Endothelial cell of umbilical vein (primary cell): ENCODE measurements around the gene NUDT9. TPM values are rescaled to one million over a fixed set of nuclear protein-coding genes. Genes with fewer than 3 reads are reported as not detected.
"Not testable (repeated sequence)": the region's sequence is repeated elsewhere in the genome, so short reads cannot be mapped to it uniquely, and the experiment has no call there.

ENCODE experiments used
- BruUV-seq: library from RNA; stranded (reverse); fragments of 400-500 nt; replicated peaks from 2 replicates; lab custom pipeline; 2021; lab: Mats Ljungman, UMichigan
- CTCF ChIA-PET: fragments of 300-600, 350-600 bp; sonication (Branson Sonifier 250); formaldehyde crosslinking; loops from one replicate; lab custom pipeline; 2021; ENCODE audit warnings: antibody characterized with exemption, inconsistent platforms; lab: Charles Lee
- POLR2A ChIA-PET: fragments of 300-600, 350-600 bp; sonication (Branson Sonifier 250); formaldehyde crosslinking; loops from one replicate; lab custom pipeline; 2021; ENCODE audit warnings: antibody characterized with exemption, inconsistent platforms; lab: Charles Lee
- DNase-seq: peaks from one replicate; pipeline ENCODE4 v3.0.0-alpha.2; 2011; ENCODE audit warnings: low read depth, low spot score
- FAIRE-seq: peaks from 2 replicates; lab custom pipeline; 2011; peaks lifted over from hg19 to GRCh38; lab: Jason Lieb, UNC
- H2AFZ ChIP-seq: 2 replicates; pipeline ENCODE4 v1.6.0; 2012; ENCODE audit warnings: low read depth, low read length, control low read depth, inconsistent platforms
- H3K27ac ChIP-seq: 2 replicates; pipeline ENCODE4 v1.5.1; 2011; ENCODE audit warnings: low read depth, mild to moderate bottlenecking, control low read depth, low read length, moderate library complexity; ENCODE audit not compliant: insufficient read depth
- H3K27me3 ChIP-seq, 2 experiments: 2 replicates each; pipeline versions ENCODE4 v1.6.0 to v1.6.1; 2011; ENCODE audit warnings: low read length in 2 of 2, mixed read lengths in 1 of 2; ENCODE audit not compliant: control insufficient read depth in 2 of 2, insufficient read depth in 2 of 2
- H3K36me3 ChIP-seq, 2 experiments: 2 replicates in 1 of 2; 3 replicates in 1 of 2; pipeline ENCODE4 v1.5.1; 2011; ENCODE audit warnings: low read length in 2 of 2, mild to moderate bottlenecking in 1 of 2, moderate library complexity in 1 of 2; ENCODE audit not compliant: control insufficient read depth in 2 of 2, insufficient read depth in 2 of 2; ENCODE audit errors: extremely low read depth in 1 of 2
- H3K4me1 ChIP-seq: 3 replicates; pipeline ENCODE4 v1.5.1; 2011; ENCODE audit warnings: mild to moderate bottlenecking, low read length; ENCODE audit not compliant: control insufficient read depth, insufficient read depth; ENCODE audit errors: extremely low read depth
- H3K4me2 ChIP-seq: 2 replicates; pipeline ENCODE4 v1.6.1; 2011; ENCODE audit warnings: low read length, control low read depth, mixed read lengths; ENCODE audit not compliant: insufficient read depth
- H3K4me3 ChIP-seq, 3 experiments: fragments of 200-600 bp in 1 of 3; sonication (generic), shearing (Covaris generic) in 1 of 3; replicated peaks in 1 of 3; 2 replicates each; pipeline ENCODE4 v1.5.1; 2011 to 2016; ENCODE audit warnings: control low read depth in 3 of 3, low read length in 3 of 3, mild to moderate bottlenecking in 2 of 3, inconsistent platforms in 1 of 3, low read depth in 1 of 3, moderate library complexity in 1 of 3; ENCODE audit not compliant: insufficient read depth in 1 of 3
- H3K79me2 ChIP-seq: 2 replicates; pipeline ENCODE4 v1.6.0; 2012; ENCODE audit warnings: low read length, inconsistent platforms; ENCODE audit not compliant: control insufficient read depth, insufficient read depth
- H3K9ac ChIP-seq: replicated peaks from 2 replicates; pipeline ENCODE3; 2011; ENCODE audit warnings: low read length, control low read depth; ENCODE audit not compliant: insufficient read depth; ENCODE audit errors: extremely low read depth
- H3K9me1 ChIP-seq: replicated peaks from 3 replicates; pipeline ENCODE4 v1.6.0; 2011; ENCODE audit warnings: mild to moderate bottlenecking, low read length; ENCODE audit not compliant: control insufficient read depth, insufficient read depth; ENCODE audit errors: extremely low read depth
- H3K9me3 ChIP-seq: replicated peaks from 2 replicates; pipeline ENCODE4 v1.5.1; 2012; ENCODE audit warnings: low read length, inconsistent platforms; ENCODE audit not compliant: control insufficient read depth, insufficient read depth
- H4K20me1 ChIP-seq: replicated peaks from 2 replicates; pipeline ENCODE3; 2011; ENCODE audit warnings: mild to moderate bottlenecking, low read length; ENCODE audit not compliant: control insufficient read depth, insufficient read depth; ENCODE audit errors: extremely low read depth
- CTCF ChIP-seq, 2 donors: IDR thresholded peaks; 1 replicate in 1 of 2; 2 replicates in 1 of 2; pipeline ENCODE4 v1.5.1; 2011; ENCODE audit warnings: low read length in 2 of 2, mild to moderate bottlenecking in 2 of 2, moderate library complexity in 2 of 2, control low read depth in 1 of 2, inconsistent platforms in 1 of 2, low read depth in 1 of 2; ENCODE audit not compliant: insufficient read depth in 1 of 2; ENCODE audit errors: extremely low read depth in 1 of 2
- EZH2 ChIP-seq: IDR thresholded peaks from 2 replicates; pipeline ENCODE4 v1.6.1; 2012; ENCODE audit warnings: borderline replicate concordance, low read depth, mild to moderate bottlenecking, moderate library complexity, low read length, inconsistent platforms; ENCODE audit not compliant: severe bottlenecking
- FOS ChIP-seq: IDR thresholded peaks from 2 replicates; pipeline ENCODE4 v1.6.1; 2011; ENCODE audit warnings: mild to moderate bottlenecking, low read length, moderate library complexity, borderline replicate concordance; ENCODE audit not compliant: insufficient read depth
- GATA2 ChIP-seq: IDR thresholded peaks from 2 replicates; pipeline ENCODE4 v1.7.0; 2011; ENCODE audit warnings: low read depth, mild to moderate bottlenecking, moderate library complexity, mixed read lengths, low read length; ENCODE audit not compliant: insufficient read length, insufficient read depth
- JUN ChIP-seq: IDR thresholded peaks from 2 replicates; pipeline ENCODE4 v1.6.1; 2011; ENCODE audit warnings: borderline replicate concordance, low read depth; ENCODE audit not compliant: insufficient read length, insufficient read depth
- MAX ChIP-seq: IDR thresholded peaks from 2 replicates; pipeline ENCODE4 v1.6.1; 2011; ENCODE audit not compliant: insufficient read depth, insufficient read length
- MYC ChIP-seq: IDR thresholded peaks from one replicate; pipeline ENCODE4 v1.6.1; 2011; ENCODE audit warnings: mild to moderate bottlenecking, low read depth, low read length
- POLR2A ChIP-seq: IDR thresholded peaks from 2 replicates; pipeline ENCODE4 v1.6.1; 2012; ENCODE audit warnings: low read depth, mild to moderate bottlenecking, control low read depth, low read length
- POLR2AphosphoS5 ChIP-seq: IDR thresholded peaks from 2 replicates; pipeline ENCODE4 v1.6.1; 2012; ENCODE audit warnings: low read depth, mild to moderate bottlenecking, control low read depth, low read length, moderate library complexity; ENCODE audit not compliant: insufficient read depth
- dilution Hi-C: fragments of 300-500 bp; cut with MboI; formaldehyde crosslinking; loops from one replicate; pipeline ENCODE4 v1.15.0; 2019; ENCODE audit warnings: low sequenced_read_pairs; ENCODE audit not compliant: extremely low pct_ligation_motif_present
- intact Hi-C: fragments of 100-400 bp; cut with micrococcal nuclease; formaldehyde crosslinking; loops from one replicate; pipeline ENCODE4 v1.10.0; 2022
- polyA plus RNA-seq, 4 experiments: library from polyadenylated mRNA; depleted of rRNA in 3 of 4; stranded (reverse) in 3 of 4; unstranded in 1 of 4; fragments of >200 nt; gene quantifications; 2 replicates each; pipeline versions ENCODE4 v1.2.1 to v1.2.3, GENCODE V29; 2011 to 2012; ENCODE audit warnings: missing spikeins in 1 of 4
- total RNA-seq: library from RNA; stranded (reverse); gene quantifications from 2 replicates; pipeline ENCODE4 v1.2.3, GENCODE V29; 2021

Gene NUDT9
- total and polyA plus RNA-seq, 2 donors (not counting 3 experiments of a cell fraction or from before 2014, with no cell fraction given): 15.3 to 25.0 TPM

- DNase-seq (no peak), FAIRE-seq (no peak)
- peak overlapping the region; percentile 84 for H3K4me2 ChIP-seq
- dilution Hi-C loops: no loop called here
- H3K4me1 ChIP-seq: peaks cover 9% of the 10 kb centered on the region
- H3K36me3 ChIP-seq: no peaks in the 10 kb centered on the region
- H3K9me3 ChIP-seq: no peaks in the 10 kb centered on the region
- H3K79me2 ChIP-seq: peaks cover 7% of the 10 kb centered on the region
- no peak overlapping the region for H3K9ac ChIP-seq
- H3K27me3 ChIP-seq: no peaks in the 10 kb centered on the region
- no peak overlapping the region for H3K4me3 ChIP-seq
- H3K27ac ChIP-seq: no peak overlapping the region
- CTCF ChIA-PET: interaction anchor here (1.6 to 2.7 kb wide), 3 partner anchors 10 to 31 kb away, joined by 3 to 32 read pairs (median 11); partner anchors contain the start of gene NUDT9
- intact Hi-C loops: no loop called here
- no peak for TF ChIP-seq FOS
- no peak for TF ChIP-seq MAX
- TF ChIP-seq GATA2: no peak
- TF ChIP-seq POLR2A: no peak
- no peak for TF ChIP-seq JUN
- TF ChIP-seq MYC: no peak
- no peak for TF ChIP-seq EZH2
- no peak for TF ChIP-seq POLR2AphosphoS5
- TF ChIP-seq CTCF (IDR thresholded peaks at IDR 0.05; ENCODE audit: extremely low read depth in 1 of 2, insufficient read depth in 1 of 2, low read depth in 1 of 2, low read length in 2 of 2): no peak
- BruUV-seq: no TSS peak
- H3K9me1 ChIP-seq: no peaks in the 10 kb centered on the region
- no peak overlapping the region for H2AFZ ChIP-seq
- no peaks in the 10 kb centered on the region for H4K20me1 ChIP-seq
- POLR2A ChIA-PET: interaction anchor here (2.8 kb wide), 1 partner anchor 30 kb away, joined by 11 read pairs; the partner anchor contains the start of gene NUDT9
These were observed 30.2 kb upstream of the NUDT9 start for GRCh38 chr4:87392183-87392582.

- BruUV-seq, intact Hi-C loops, H3K9me3 ChIP-seq, H3K4me3 ChIP-seq, H3K27me3 ChIP-seq, H3K4me2 ChIP-seq, DNase-seq, H2AFZ ChIP-seq, H3K4me1 ChIP-seq, FAIRE-seq, POLR2A ChIA-PET, H3K27ac ChIP-seq, H3K9me1 ChIP-seq, H3K9ac ChIP-seq, dilution Hi-C loops, H3K36me3 ChIP-seq, H3K79me2 ChIP-seq, H4K20me1 ChIP-seq: not testable (repeated sequence)
- CTCF ChIA-PET: interaction anchor here (1.5 kb wide), 1 partner anchor 70 kb away, joined by 5 read pairs; no protein-coding TSS in a partner anchor
These were observed 27.3 kb upstream of the NUDT9 start for GRCh38 chr4:87395073-87395472.

- dilution Hi-C loops, H3K36me3 ChIP-seq, H3K4me3 ChIP-seq, POLR2A ChIA-PET, H3K27ac ChIP-seq, DNase-seq, H3K4me2 ChIP-seq, BruUV-seq, intact Hi-C loops, H2AFZ ChIP-seq, H3K27me3 ChIP-seq, H3K9me3 ChIP-seq, CTCF ChIA-PET, H3K4me1 ChIP-seq, H3K9ac ChIP-seq, H3K9me1 ChIP-seq, FAIRE-seq, H4K20me1 ChIP-seq, H3K79me2 ChIP-seq: not testable (repeated sequence)
These were observed 26.5 kb upstream of the NUDT9 start for GRCh38 chr4:87395851-87396250.
